Central memory CD8-positive, alpha-beta T cell (primary cell): ENCODE results near the gene MARK2.

Experiments
- ATAC-seq: fragments of 150-1000 bp; cut with Tn5 transposase; replicated peaks from 2 replicates; pipeline ENCODE4 v1.10.0; 2022; ENCODE audit warnings: mild to moderate bottlenecking, moderate FRiP score, moderate number of reproducible peaks; ENCODE audit not compliant: poor library complexity, severe bottlenecking; ENCODE audit errors: extremely low read depth
- DNase-seq, 2 donors: peaks; one replicate each; pipeline ENCODE4 v3.0.0; 2021; ENCODE audit warnings: low spot score in 2 of 2
- H3K27ac Mint-ChIP-seq: one replicate; pipeline ENCODE4 v1.8.0; 2022; ENCODE audit warnings: low read depth, mild to moderate bottlenecking, moderate library complexity, mixed read lengths
- H3K27me3 Mint-ChIP-seq: one replicate; pipeline ENCODE4 v1.8.0; 2022; ENCODE audit warnings: mixed read lengths
- H3K36me3 Mint-ChIP-seq: one replicate; pipeline ENCODE4 v1.8.0; 2022; ENCODE audit warnings: mild to moderate bottlenecking, moderate library complexity, mixed read lengths; ENCODE audit not compliant: insufficient read depth
- H3K4me1 Mint-ChIP-seq: one replicate; pipeline ENCODE4 v1.8.0; 2022; ENCODE audit warnings: mixed read lengths
- H3K4me3 Mint-ChIP-seq: one replicate; pipeline ENCODE4 v1.8.0; 2022; ENCODE audit warnings: mild to moderate bottlenecking, moderate library complexity, mixed read lengths
- H3K9me3 Mint-ChIP-seq: one replicate; pipeline ENCODE4 v1.8.0; 2022; ENCODE audit warnings: mixed read lengths

Gene MARK2

GRCh38 chr11:63879598-63880402 is 40.9 kb downstream of the MARK2 start:
- DNase-seq, result no peak

GRCh38 chr11:63880403-63880790 is 41.5 kb downstream of the MARK2 start:
- Mint-ChIP-seq H3K27me3 (no peaks in the 10 kb centered on the region), H3K9me3 (no peaks in the 10 kb centered on the region), H3K36me3 (peaks cover 6% of the 10 kb centered on the region), H3K4me3 (peak overlapping the region; percentile 11), H3K27ac (no peak overlapping the region), H3K4me1 (peaks cover 56% of the 10 kb centered on the region)
- no peak for DNase-seq
- ATAC-seq, result no peak

More at GRCh38 chr11:63879598-63880402, 40.9 kb downstream of the MARK2 start:
- H3K36me3 Mint-ChIP-seq, result peaks cover 6% of the 10 kb centered on the region
- no peak overlapping the region for H3K4me3 Mint-ChIP-seq
- no peak overlapping the region for H3K27ac Mint-ChIP-seq
- H3K9me3 Mint-ChIP-seq, result no peaks in the 10 kb centered on the region
- H3K27me3 Mint-ChIP-seq, result no peaks in the 10 kb centered on the region
- no peak for ATAC-seq
- H3K4me1 Mint-ChIP-seq, result peaks cover 59% of the 10 kb centered on the region

- no peaks in the 10 kb centered on the region for H3K9me3 Mint-ChIP-seq
- H3K4me3 Mint-ChIP-seq, result no peak overlapping the region
- no peak for DNase-seq
- H3K27ac Mint-ChIP-seq, result no peak overlapping the region
- H3K4me1 Mint-ChIP-seq, result peaks cover 63% of the 10 kb centered on the region
- peaks cover 5% of the 10 kb centered on the region for H3K36me3 Mint-ChIP-seq
- H3K27me3 Mint-ChIP-seq, result no peaks in the 10 kb centered on the region
- peak; percentile 40 for ATAC-seq
These were observed 43.8 kb downstream of the MARK2 start for GRCh38 chr11:63882555-63883242.

- Mint-ChIP-seq H3K9me3 (no peaks in the 10 kb centered on the region), H3K27me3 (no peaks in the 10 kb centered on the region), H3K4me1 (peaks cover 62% of the 10 kb centered on the region), H3K4me3 (no peak overlapping the region), H3K27ac (no peak overlapping the region), H3K36me3 (peaks cover 2% of the 10 kb centered on the region)
- ATAC-seq (no peak), DNase-seq (no peak)
These were observed 44.9 kb downstream of the MARK2 start for GRCh38 chr11:63883791-63884190.

- peaks cover 68% of the 10 kb centered on the region for H3K4me1 Mint-ChIP-seq
- H3K9me3 Mint-ChIP-seq, result no peaks in the 10 kb centered on the region
- no peak overlapping the region for H3K4me3 Mint-ChIP-seq
- H3K36me3 Mint-ChIP-seq, result peaks cover 2% of the 10 kb centered on the region
- no peaks in the 10 kb centered on the region for H3K27me3 Mint-ChIP-seq
- no peak overlapping the region for H3K27ac Mint-ChIP-seq
- no peak for DNase-seq
- ATAC-seq, result no peak
These were observed 45.5 kb downstream of the MARK2 start for GRCh38 chr11:63884196-63884932.

GRCh38 chr11:63887386-63887999 is 48.6 kb downstream of the MARK2 start:
- Mint-ChIP-seq H3K4me3 (peak overlapping the region; percentile 94), H3K27ac (peak overlapping the region; percentile 82), H3K4me1 (peaks cover 77% of the 10 kb centered on the region), H3K36me3 (peaks cover 5% of the 10 kb centered on the region), H3K27me3 (no peaks in the 10 kb centered on the region), H3K9me3 (no peaks in the 10 kb centered on the region)
- ATAC-seq, result no peak
- DNase-seq, result no peak

GRCh38 chr11:63888170-63889086 is 49.5 kb downstream of the MARK2 start:
- DNase-seq (peak; percentile 40 to 49), ATAC-seq (peak; percentile 86)
- H3K4me1 Mint-ChIP-seq, result peaks cover 73% of the 10 kb centered on the region
- no peaks in the 10 kb centered on the region for H3K9me3 Mint-ChIP-seq
- H3K36me3 Mint-ChIP-seq, result peaks cover 6% of the 10 kb centered on the region
- peak overlapping the region; percentile 94 for H3K4me3 Mint-ChIP-seq
- H3K27ac Mint-ChIP-seq, result peak overlapping the region; percentile 88
- H3K27me3 Mint-ChIP-seq, result no peaks in the 10 kb centered on the region

- H3K27me3 Mint-ChIP-seq, result no peaks in the 10 kb centered on the region
- H3K4me3 Mint-ChIP-seq, result peak overlapping the region; percentile 94
- ATAC-seq, result no peak
- H3K4me1 Mint-ChIP-seq, result peaks cover 71% of the 10 kb centered on the region
- H3K9me3 Mint-ChIP-seq, result no peaks in the 10 kb centered on the region
- peak overlapping the region; percentile 88 for H3K27ac Mint-ChIP-seq
- no peak for DNase-seq
- H3K36me3 Mint-ChIP-seq, result peaks cover 9% of the 10 kb centered on the region
These were observed 50.4 kb downstream of the MARK2 start for GRCh38 chr11:63889344-63889743.

GRCh38 chr11:63890368-63890767 is 51.5 kb downstream of the MARK2 start:
- no peaks in the 10 kb centered on the region for H3K27me3 Mint-ChIP-seq
- peaks cover 75% of the 10 kb centered on the region for H3K4me1 Mint-ChIP-seq
- H3K36me3 Mint-ChIP-seq, result peaks cover 15% of the 10 kb centered on the region
- H3K4me3 Mint-ChIP-seq, result peak overlapping the region; percentile 94
- ATAC-seq, result no peak
- peak overlapping the region; percentile 87 for H3K27ac Mint-ChIP-seq
- H3K9me3 Mint-ChIP-seq, result no peaks in the 10 kb centered on the region
- no peak for DNase-seq

- H3K27ac Mint-ChIP-seq, result peak overlapping the region; percentile 87
- DNase-seq (no peak), ATAC-seq (no peak)
- H3K27me3 Mint-ChIP-seq, result no peaks in the 10 kb centered on the region
- H3K36me3 Mint-ChIP-seq, result peaks cover 30% of the 10 kb centered on the region
- H3K4me1 Mint-ChIP-seq, result peaks cover 81% of the 10 kb centered on the region
- H3K4me3 Mint-ChIP-seq, result peak overlapping the region; percentile 18
- no peaks in the 10 kb centered on the region for H3K9me3 Mint-ChIP-seq
These were observed 53.3 kb downstream of the MARK2 start for GRCh38 chr11:63892228-63892627.

- H3K9me3 Mint-ChIP-seq, result no peaks in the 10 kb centered on the region
These were observed 54.4 kb downstream of the MARK2 start for GRCh38 chr11:63893355-63893754.

More at GRCh38 chr11:63893355-63893754, 54.4 kb downstream of the MARK2 start:
- Mint-ChIP-seq H3K4me1 (peaks cover 71% of the 10 kb centered on the region), H3K27me3 (no peaks in the 10 kb centered on the region), H3K36me3 (peaks cover 39% of the 10 kb centered on the region), H3K4me3 (no peak overlapping the region), H3K27ac (peak overlapping the region; percentile 62)
- DNase-seq (no peak), ATAC-seq (no peak)
